HG03521 (cell line): ENCODE measurements around the gene FBXO30.
A peak's percentile ranks its signal among the peaks of the same experiment; 100 is the strongest.

Source experiments
- ATAC-seq: cut with Tn5 transposase; IDR thresholded peaks from one replicate; pipeline ENCODE4 v1.9.1; 2021; ENCODE audit warnings: mild to moderate bottlenecking, moderate library complexity; ENCODE audit not compliant: unreplicated experiment

Gene FBXO30

GRCh38 chr6:145818796-145819195 lies 4.2 kb upstream of the FBXO30 start:
- no peak for ATAC-seq

GRCh38 chr6:145816392-145816791 lies 1.8 kb upstream of the FBXO30 start:
- ATAC-seq = no peak

DNA sequence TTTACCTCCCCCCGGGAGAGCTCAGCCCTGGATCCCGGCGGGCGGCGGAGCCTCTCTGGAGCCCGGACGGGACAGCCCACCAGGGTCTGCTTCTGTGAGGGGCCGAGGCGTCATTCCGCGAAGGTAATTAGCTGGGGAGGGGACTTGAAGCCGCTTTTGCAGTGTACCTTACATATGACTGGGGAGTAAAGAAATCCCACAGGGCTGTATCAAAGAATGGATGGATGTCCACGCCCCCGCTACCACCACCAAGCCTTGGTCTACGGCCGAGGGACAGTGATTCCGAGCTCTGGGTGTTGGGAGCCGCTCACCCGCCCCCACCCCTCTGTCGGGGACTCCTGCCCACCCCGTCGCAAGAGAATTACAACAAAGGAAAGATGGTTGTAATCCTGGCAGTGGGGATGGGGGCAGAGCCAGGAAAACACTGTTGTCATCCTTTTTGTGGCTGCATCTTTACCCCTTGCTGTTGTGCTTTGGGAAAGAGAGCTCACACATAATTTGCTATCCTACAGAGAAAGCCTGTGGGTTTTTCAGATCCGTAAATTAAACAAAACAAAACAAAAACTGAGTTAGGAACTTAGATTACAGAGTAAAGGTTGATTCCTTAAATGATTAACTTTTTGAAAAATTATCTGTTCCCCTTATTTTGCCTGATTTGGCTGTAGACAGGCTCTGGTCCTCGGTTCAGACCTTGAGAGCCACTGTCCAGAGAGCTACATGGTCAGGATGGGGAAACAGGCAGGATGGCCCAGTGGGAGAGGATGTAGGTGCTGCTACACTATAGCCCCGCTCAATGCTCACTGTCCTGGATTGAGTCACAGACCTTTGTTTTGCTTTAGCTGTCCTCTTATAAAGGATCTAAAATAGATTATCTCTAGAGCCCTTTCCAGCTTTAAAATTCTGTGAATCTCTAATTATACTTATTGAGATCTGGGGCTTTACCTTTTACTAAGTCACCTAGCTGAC lies 997 bp upstream of the FBXO30 start:
- peak; percentile 12 for ATAC-seq

GRCh38 chr6:145814035-145814500 lies 527 bp downstream of the FBXO30 start:
- peak; percentile 11 for ATAC-seq

GRCh38 chr6:145813285-145814034 lies 1.1 kb downstream of the FBXO30 start:
- ATAC-seq = peak; percentile 0

DNA sequence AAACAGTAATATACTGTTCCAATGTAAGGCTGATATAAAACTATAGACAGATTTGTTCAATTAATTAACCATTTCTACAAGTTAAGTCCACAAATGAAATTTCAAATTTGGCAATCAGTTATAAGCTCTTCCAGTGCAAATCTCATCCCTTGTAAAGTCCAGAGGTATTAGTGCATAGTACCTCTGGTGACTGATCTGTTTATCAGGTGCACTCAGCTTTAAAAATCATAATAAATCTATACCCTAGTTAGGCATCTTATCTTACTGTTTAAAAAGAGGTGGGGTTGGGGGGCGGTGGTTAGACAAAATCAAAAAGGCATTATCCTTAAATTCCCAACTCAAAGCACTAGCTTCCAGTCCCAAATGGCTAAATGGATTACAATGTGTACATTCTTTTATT lies 2.9 kb downstream of the FBXO30 start:
- ATAC-seq = no peak

GRCh38 chr6:145809785-145810184 lies 4.8 kb downstream of the FBXO30 start:
- no peak for ATAC-seq

- peak; percentile 89 for ATAC-seq
Measured at GRCh38 chr6:145809211-145809610, 5.4 kb downstream of the FBXO30 start.

DNA sequence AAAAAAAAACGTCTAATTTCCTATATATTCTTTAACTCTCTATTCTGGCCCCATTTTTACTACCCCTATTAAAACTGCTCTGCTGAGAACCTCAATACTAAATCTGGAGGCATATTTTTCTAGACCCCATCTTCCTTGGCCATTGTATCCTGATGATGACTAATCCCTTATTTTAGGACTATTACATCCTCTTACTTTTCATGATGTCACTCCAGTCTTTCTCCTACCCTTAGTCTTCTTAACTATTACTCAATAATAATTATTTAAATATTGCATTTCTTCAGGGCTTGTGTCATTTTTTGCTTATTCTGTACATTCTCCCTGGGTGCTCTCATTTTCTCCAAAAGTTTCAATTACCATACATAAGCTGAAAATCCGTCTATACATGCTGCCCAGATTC lies 6.4 kb downstream of the FBXO30 start:
- ATAC-seq = no peak

GRCh38 chr6:145802141-145802540 lies 12.5 kb downstream of the FBXO30 start:
- no peak for ATAC-seq

- ATAC-seq = no peak
Measured at GRCh38 chr6:145801021-145801420, 13.6 kb downstream of the FBXO30 start.

DNA sequence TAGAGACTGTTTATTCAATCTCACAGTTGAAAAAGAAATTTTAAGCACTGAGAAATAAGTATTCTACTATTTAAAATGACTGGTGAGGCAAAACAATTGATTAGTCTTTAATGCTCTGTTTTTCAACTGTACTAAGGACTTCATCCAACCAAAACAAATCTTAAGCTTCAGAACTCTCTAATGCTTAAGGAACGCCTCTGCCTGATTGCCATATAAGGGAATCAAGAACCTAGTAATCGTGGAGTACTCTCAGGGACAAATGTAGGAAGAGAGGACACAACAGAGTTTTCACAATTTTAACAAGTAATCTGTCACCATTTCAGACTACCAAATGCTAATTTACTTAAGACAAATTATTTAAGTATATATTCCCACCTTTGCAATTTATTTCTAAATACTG lies 16.1 kb downstream of the FBXO30 start:
- no peak for ATAC-seq

- ATAC-seq = no peak
Measured at GRCh38 chr6:145789443-145789842, 25.2 kb downstream of the FBXO30 start.

DNA sequence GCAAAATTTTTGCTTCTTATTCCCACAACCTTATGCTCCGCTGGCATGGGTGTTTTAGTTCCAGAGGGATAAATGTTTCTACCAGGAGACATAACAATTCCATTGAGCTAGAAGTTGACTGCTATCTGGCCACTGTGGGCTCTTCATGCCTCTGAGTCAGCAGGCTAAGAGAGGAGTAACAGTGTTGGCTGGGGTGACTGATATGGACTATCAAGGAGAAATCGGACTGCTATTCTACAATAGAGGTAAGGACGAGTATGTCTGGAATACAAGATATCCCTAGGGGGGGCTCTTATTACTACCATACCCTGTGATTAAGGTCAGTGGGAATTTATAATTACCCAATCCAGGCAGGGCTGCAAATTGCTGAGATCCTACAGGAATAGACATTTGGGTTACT lies 26.9 kb downstream of the FBXO30 start:
- ATAC-seq = no peak

- ATAC-seq = peak; percentile 80
Measured at GRCh38 chr6:145784683-145785082, 29.9 kb downstream of the FBXO30 start.

DNA sequence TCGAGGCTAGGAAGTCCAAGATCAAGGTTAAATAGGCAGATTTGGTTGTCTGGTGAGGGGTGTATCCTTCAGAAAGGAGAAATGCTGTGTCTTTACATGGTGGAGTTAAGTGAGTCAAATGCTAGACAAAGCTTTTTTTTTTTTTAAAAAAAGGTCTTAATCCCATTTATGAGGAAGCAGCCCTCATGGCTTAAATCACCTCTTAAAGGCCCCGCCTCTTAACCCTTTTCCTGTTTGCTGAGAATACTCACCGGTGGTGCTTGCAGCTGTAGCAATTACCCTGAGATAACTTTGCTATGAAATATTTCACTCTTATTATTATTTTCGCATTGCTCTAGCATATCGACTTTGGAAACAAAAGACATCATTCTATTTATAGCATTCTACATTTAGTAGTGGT lies 30.8 kb downstream of the FBXO30 start:
- no peak for ATAC-seq

- ATAC-seq = no peak
Measured at GRCh38 chr6:145772846-145773245, 41.7 kb downstream of the FBXO30 start.

DNA sequence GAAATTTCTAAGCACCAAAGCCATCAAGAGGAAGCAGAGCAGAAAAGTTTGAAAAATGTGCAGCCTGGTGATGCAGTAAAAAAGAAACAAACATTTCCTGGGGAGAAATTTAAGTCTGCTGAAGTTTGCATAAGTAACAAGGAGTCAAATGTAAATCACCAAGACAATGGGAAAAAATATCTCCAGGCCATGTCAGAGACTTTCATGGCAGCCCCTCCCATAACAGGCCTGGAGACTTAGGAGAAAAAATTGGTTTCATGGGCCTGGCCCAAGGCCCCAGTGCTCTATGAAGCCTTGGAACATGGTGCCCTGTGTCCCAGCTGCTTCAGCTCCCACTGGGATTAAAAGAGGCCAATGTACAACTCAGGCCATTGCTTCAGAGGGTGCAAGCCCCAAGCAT lies 49.1 kb downstream of the FBXO30 start:
- ATAC-seq = no peak

DNA sequence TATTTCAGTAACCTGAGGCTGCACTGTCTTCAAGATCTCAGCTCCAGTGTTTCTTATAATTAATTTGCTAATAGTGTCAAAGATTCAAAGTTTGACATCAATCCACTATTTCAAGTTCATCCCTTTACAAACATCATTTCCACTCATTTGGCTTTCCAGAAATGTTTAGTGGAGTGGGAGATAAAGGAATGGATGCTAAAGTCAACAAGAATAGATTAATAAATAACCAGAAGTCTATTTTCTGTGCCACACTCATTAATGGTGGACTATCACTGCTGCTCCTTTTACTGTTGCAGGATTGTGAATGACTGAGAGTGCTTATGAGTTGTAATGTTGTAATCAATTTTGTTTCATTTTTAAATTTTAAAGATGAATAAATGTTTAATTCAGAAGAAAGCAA lies 50.9 kb downstream of the FBXO30 start:
- ATAC-seq = no peak

DNA sequence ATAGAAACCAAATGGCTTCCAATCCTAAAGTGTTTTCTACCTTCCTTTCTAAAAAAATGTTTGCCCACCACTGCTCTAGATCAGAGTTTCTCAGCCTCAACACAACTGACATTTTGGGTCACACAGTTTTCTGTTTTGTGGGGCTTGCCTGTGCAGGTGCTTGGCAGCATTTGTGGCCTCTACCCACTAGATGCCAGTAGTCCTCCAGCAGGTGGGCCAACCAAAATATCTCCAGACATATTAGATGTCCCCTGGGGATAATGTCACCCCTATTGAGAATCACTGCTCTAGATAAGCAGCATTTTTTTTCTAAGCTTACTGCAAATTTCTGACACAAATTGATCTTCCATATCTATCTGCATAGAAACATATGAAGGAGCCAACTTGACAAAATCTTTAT lies 53.0 kb downstream of the FBXO30 start:
- ATAC-seq = no peak

GRCh38 chr6:145758113-145758512 lies 56.5 kb downstream of the FBXO30 start:
- no peak for ATAC-seq

- ATAC-seq = no peak
Measured at GRCh38 chr6:145756170-145756662, 58.4 kb downstream of the FBXO30 start.
